Measurements from ENCODE around the gene RTN4. TPM values are rescaled to one million over a fixed set of nuclear protein-coding genes. Genes with fewer than 3 reads are reported as not detected.

The RTN4 gene
- total RNA-seq, 1 experiment from 2014 or later, result 391 TPM

DNA sequence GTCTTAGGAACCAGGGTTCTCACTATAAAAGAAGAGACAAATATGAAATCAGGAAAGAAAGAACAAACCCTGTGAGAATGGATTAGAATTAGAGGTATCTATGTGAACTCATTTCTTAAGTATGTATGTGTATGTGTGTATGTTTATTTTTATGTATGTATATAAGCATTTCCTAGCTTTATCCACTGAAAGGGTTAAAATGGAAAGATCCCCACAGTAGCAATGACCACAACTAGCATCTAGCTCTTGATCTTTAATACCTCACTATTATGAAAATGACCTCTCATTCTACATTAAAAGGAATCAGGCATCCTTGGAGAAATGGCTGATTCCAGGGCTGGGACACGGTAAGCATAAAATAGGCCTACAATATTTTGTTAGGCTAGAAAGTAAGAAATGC, 31.6 kb downstream of the RTN4 start:
- no peaks in the 10 kb centered on the region for H3K9me3 Mint-ChIP-seq (ENCODE audit: unreplicated experiment)
- H3K4me1 Mint-ChIP-seq (ENCODE audit: insufficient read depth, unreplicated experiment), result peaks cover 28% of the 10 kb centered on the region
- TF ChIP-seq, protein P1, sequence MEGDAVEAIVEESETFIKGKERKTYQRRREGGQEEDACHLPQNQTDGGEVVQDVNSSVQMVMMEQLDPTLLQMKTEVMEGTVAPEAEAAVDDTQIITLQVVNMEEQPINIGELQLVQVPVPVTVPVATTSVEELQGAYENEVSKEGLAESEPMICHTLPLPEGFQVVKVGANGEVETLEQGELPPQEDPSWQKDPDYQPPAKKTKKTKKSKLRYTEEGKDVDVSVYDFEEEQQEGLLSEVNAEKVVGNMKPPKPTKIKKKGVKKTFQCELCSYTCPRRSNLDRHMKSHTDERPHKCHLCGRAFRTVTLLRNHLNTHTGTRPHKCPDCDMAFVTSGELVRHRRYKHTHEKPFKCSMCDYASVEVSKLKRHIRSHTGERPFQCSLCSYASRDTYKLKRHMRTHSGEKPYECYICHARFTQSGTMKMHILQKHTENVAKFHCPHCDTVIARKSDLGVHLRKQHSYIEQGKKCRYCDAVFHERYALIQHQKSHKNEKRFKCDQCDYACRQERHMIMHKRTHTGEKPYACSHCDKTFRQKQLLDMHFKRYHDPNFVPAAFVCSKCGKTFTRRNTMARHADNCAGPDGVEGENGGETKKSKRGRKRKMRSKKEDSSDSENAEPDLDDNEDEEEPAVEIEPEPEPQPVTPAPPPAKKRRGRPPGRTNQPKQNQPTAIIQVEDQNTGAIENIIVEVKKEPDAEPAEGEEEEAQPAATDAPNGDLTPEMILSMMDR (IDR thresholded peaks at IDR 0.05; ENCODE audit: unreplicated experiment), result no peak
- ChIA-PET POLR2A (interaction anchor here (0.7 to 16.5 kb wide), 7 partner anchors 8 to 119 kb away, joined by 3 to 289 read pairs (median 4); partner anchors contain the start of gene RTN4), CTCF (interaction anchor here (0.7 to 16.8 kb wide), 5 partner anchors 13 to 157 kb away, joined by 3 to 169 read pairs (median 30); no protein-coding TSS in a partner anchor)
- H3K36me3 Mint-ChIP-seq (ENCODE audit: insufficient read depth, unreplicated experiment), result peaks cover 7% of the 10 kb centered on the region
- no peak for DNase-seq (ENCODE audit: unreplicated experiment)
- H3K4me3 Mint-ChIP-seq (ENCODE audit: unreplicated experiment), result no peak overlapping the region
- H3K27ac Mint-ChIP-seq (ENCODE audit: low read depth, unreplicated experiment), result peak overlapping the region; percentile 36
- no TSS peak for BruUV-seq (replicated peaks)
- no peaks in the 10 kb centered on the region for H3K27me3 Mint-ChIP-seq (ENCODE audit: insufficient read depth, unreplicated experiment)
- intact Hi-C loops (cut with micrococcal nuclease), result no loop called here

- CTCF ChIA-PET, result interaction anchor here (0.7 to 16.8 kb wide), 5 partner anchors 13 to 149 kb away, joined by 3 to 169 read pairs (median 30); no protein-coding TSS in a partner anchor
- H3K4me3 Mint-ChIP-seq (ENCODE audit: unreplicated experiment), result no peak overlapping the region
- peaks cover 7% of the 10 kb centered on the region for H3K36me3 Mint-ChIP-seq (ENCODE audit: insufficient read depth, unreplicated experiment)
- DNase-seq (ENCODE audit: unreplicated experiment), result no peak
- intact Hi-C loops (cut with micrococcal nuclease), result no loop called here
- no peaks in the 10 kb centered on the region for H3K9me3 Mint-ChIP-seq (ENCODE audit: unreplicated experiment)
- BruUV-seq (replicated peaks), result no TSS peak
- H3K4me1 Mint-ChIP-seq (ENCODE audit: insufficient read depth, unreplicated experiment), result peaks cover 35% of the 10 kb centered on the region
- no peaks in the 10 kb centered on the region for H3K27me3 Mint-ChIP-seq (ENCODE audit: insufficient read depth, unreplicated experiment)
- TF ChIP-seq, protein P1 (IDR thresholded peaks at IDR 0.05; ENCODE audit: unreplicated experiment), result no peak
- POLR2A ChIA-PET, result interaction anchor here (0.6 to 16.5 kb wide), 4 partner anchors 8 to 191 kb away, joined by 4 to 289 read pairs (median 20); partner anchors contain the start of gene RTN4
- H3K27ac Mint-ChIP-seq (ENCODE audit: low read depth, unreplicated experiment), result peak overlapping the region; percentile 36
These were observed 32.4 kb downstream of the RTN4 start for GRCh38 chr2:55017880-55018279.

DNA sequence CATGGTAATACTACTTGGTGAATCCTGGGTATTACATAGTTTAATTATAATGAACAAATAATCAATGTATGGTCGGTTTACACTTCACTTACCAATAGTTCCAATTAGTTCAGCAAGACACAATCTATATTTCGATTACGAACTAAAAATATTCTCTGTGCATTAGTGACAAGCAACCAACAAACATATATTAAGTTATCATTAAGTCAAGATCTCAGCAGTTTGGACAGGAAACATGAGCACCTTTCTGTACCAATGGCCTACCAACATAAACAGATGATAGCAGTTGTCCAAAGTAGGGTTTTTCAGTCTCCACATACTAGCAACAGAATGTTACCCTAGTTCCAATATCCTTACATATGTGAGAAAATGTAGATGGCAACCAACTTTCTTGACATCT, 32.8 kb downstream of the RTN4 start:
- Mint-ChIP-seq H3K4me1 (ENCODE audit: insufficient read depth, unreplicated experiment) (peaks cover 40% of the 10 kb centered on the region), H3K27ac (ENCODE audit: low read depth, unreplicated experiment) (no peak overlapping the region), H3K36me3 (ENCODE audit: insufficient read depth, unreplicated experiment) (peaks cover 7% of the 10 kb centered on the region), H3K4me3 (ENCODE audit: unreplicated experiment) (no peak overlapping the region), H3K27me3 (ENCODE audit: insufficient read depth, unreplicated experiment) (no peaks in the 10 kb centered on the region), H3K9me3 (ENCODE audit: unreplicated experiment) (no peaks in the 10 kb centered on the region)
- POLR2A ChIA-PET, result interaction anchor here (2.4 to 16.5 kb wide), 3 partner anchors 8 to 159 kb away, joined by 8 to 289 read pairs (median 31); partner anchors contain the start of gene RTN4
- TF ChIP-seq, protein P1 (IDR thresholded peaks at IDR 0.05; ENCODE audit: unreplicated experiment), result no peak
- CTCF ChIA-PET, result interaction anchor here (1.2 to 16.8 kb wide), 4 partner anchors 31 to 352 kb away, joined by 4 to 169 read pairs (median 95); no protein-coding TSS in a partner anchor
- intact Hi-C loops (cut with micrococcal nuclease), result no loop called here
- no peak for DNase-seq (ENCODE audit: unreplicated experiment)
- BruUV-seq (replicated peaks), result no TSS peak

GRCh38 chr2:55014962-55015939, 35.0 kb downstream of the RTN4 start:
- peak; percentile 82 for DNase-seq (ENCODE audit: unreplicated experiment)
- Mint-ChIP-seq H3K27me3 (ENCODE audit: insufficient read depth, unreplicated experiment) (no peaks in the 10 kb centered on the region), H3K4me3 (ENCODE audit: unreplicated experiment) (peak overlapping the region; percentile 58), H3K4me1 (ENCODE audit: insufficient read depth, unreplicated experiment) (peaks cover 46% of the 10 kb centered on the region), H3K27ac (ENCODE audit: low read depth, unreplicated experiment) (peak overlapping the region; percentile 86), H3K36me3 (ENCODE audit: insufficient read depth, unreplicated experiment) (peaks cover 8% of the 10 kb centered on the region), H3K9me3 (ENCODE audit: unreplicated experiment) (no peaks in the 10 kb centered on the region)
- BruUV-seq (replicated peaks), result no TSS peak
- intact Hi-C loops (cut with micrococcal nuclease), result loop anchor here (1.0 to 5.0 kb wide), 4 partner anchors 34 to 258 kb away; no protein-coding TSS in a partner anchor
- ChIA-PET POLR2A (interaction anchor here (0.6 to 16.5 kb wide), 10 partner anchors 10 to 1513 kb away, joined by 3 to 289 read pairs (median 8); partner anchors contain the start of genes CLHC1, RPS27A and RTN4), CTCF (interaction anchor here (0.6 to 16.8 kb wide), 25 partner anchors 10 to 673 kb away, joined by 3 to 169 read pairs (median 5); partner anchors contain the start of gene RTN4)
- TF ChIP-seq, protein P1 (IDR thresholded peaks at IDR 0.05; ENCODE audit: unreplicated experiment), result peak; percentile 56

All from MCF 10A (cell line).